Hepatocyte (in vitro differentiated cells): ENCODE results near the gene PDGFD. TPM values are rescaled to one million over a fixed set of nuclear protein-coding genes. Genes with fewer than 3 reads are reported as not detected.

Experiments used
- DNase-seq: peaks from one replicate; pipeline ENCODE4 v3.0.0-alpha.2; 2016; ENCODE audit warnings: low spot score
- H2AFZ ChIP-seq: fragments of 200-600 bp; sonication (generic); 2 replicates; pipeline ENCODE4 v1.6.0; 2016; ENCODE audit warnings: antibody characterized with exemption, mild to moderate bottlenecking
- H3K27ac ChIP-seq: fragments of 200-600 bp; sonication (generic); 2 replicates; pipeline ENCODE4 v1.5.1; 2016; ENCODE audit warnings: mild to moderate bottlenecking
- H3K27me3 ChIP-seq: fragments of 200-600 bp; sonication (generic); 2 replicates; pipeline ENCODE4 v1.6.1; 2016
- H3K36me3 ChIP-seq: fragments of 200-600 bp; sonication (generic); replicated peaks from 2 replicates; pipeline ENCODE4 v1.5.1; 2016; ENCODE audit warnings: low read depth; ENCODE audit not compliant: insufficient read depth
- H3K4me1 ChIP-seq: fragments of 200-600 bp; sonication (generic); 2 replicates; pipeline ENCODE4 v1.5.1; 2016; ENCODE audit warnings: mild to moderate bottlenecking, moderate library complexity; ENCODE audit not compliant: insufficient read depth
- H3K4me2 ChIP-seq: fragments of 200-600 bp; sonication (generic); 2 replicates; pipeline ENCODE4 v1.6.0; 2016
- H3K4me3 ChIP-seq: fragments of 200-600 bp; sonication (generic); 2 replicates; pipeline ENCODE4 v1.5.1; 2016; ENCODE audit warnings: mild to moderate bottlenecking
- H3K79me2 ChIP-seq: fragments of 200-600 bp; sonication (generic); 2 replicates; pipeline ENCODE4 v1.6.0; 2017; ENCODE audit warnings: mild to moderate bottlenecking
- H3K9me2 ChIP-seq: fragments of 200-600 bp; sonication (generic); replicated peaks from 2 replicates; pipeline ENCODE4 v1.6.0; 2017; ENCODE audit warnings: mild to moderate bottlenecking; ENCODE audit not compliant: insufficient read depth
- H3K9me3 ChIP-seq: fragments of 200-600 bp; sonication (generic); 2 replicates; pipeline ENCODE4 v1.5.1; 2016; ENCODE audit warnings: low read depth, mild to moderate bottlenecking
- H4K20me1 ChIP-seq: fragments of 200-600 bp; sonication (generic); 2 replicates; pipeline ENCODE4 v1.6.0; 2016; ENCODE audit warnings: mild to moderate bottlenecking; ENCODE audit not compliant: insufficient read depth, poor library complexity, severe bottlenecking
- EZH2 ChIP-seq: fragments of 200-600 bp; sonication (generic); IDR thresholded peaks from 2 replicates; pipeline ENCODE4 v1.6.1; 2016; ENCODE audit warnings: antibody characterized with exemption, mild to moderate bottlenecking, borderline replicate concordance
- EZH2phosphoT487 ChIP-seq: fragments of 200-600 bp; sonication (generic); IDR thresholded peaks from one replicate; pipeline ENCODE4 v1.6.1; 2018; ENCODE audit warnings: antibody characterized with exemption, mild to moderate bottlenecking, low read depth, moderate library complexity; ENCODE audit not compliant: unreplicated experiment, severe bottlenecking
- WGBS: methylation state at CpG from one replicate; pipeline ENCODE4 v1.1.6; 2016; ENCODE audit warnings: low lambda C conversion rate; ENCODE audit errors: missing lambda C conversion rate; 5-methylcytosine and 5-hydroxymethylcytosine counted together
- polyA plus RNA-seq: library from polyadenylated mRNA; unstranded; fragments of >200 nt; fragmentation: Nextera tagmentation; extraction: Ambion mirVana; gene quantifications from 2 replicates; pipeline ENCODE4 v1.2.1, GENCODE V29; 2016
- total RNA-seq: library from RNA; depleted of rRNA; stranded (reverse); fragments of >200 nt; gene quantifications from 2 replicates; pipeline ENCODE4 v1.2.3, GENCODE V29; 2014
- TF ChIP-seq, protein P1 (sequence below): fragments of 200-600 bp; sonication (generic); IDR thresholded peaks from 2 replicates; pipeline ENCODE4 v1.5.1; 2016; ENCODE audit warnings: antibody characterized with exemption, mild to moderate bottlenecking; ENCODE audit not compliant: poor library complexity

The PDGFD gene
- total and polyA plus RNA-seq, 2 experiments from 2014 or later = 17.3 to 29.6 TPM

DNA sequence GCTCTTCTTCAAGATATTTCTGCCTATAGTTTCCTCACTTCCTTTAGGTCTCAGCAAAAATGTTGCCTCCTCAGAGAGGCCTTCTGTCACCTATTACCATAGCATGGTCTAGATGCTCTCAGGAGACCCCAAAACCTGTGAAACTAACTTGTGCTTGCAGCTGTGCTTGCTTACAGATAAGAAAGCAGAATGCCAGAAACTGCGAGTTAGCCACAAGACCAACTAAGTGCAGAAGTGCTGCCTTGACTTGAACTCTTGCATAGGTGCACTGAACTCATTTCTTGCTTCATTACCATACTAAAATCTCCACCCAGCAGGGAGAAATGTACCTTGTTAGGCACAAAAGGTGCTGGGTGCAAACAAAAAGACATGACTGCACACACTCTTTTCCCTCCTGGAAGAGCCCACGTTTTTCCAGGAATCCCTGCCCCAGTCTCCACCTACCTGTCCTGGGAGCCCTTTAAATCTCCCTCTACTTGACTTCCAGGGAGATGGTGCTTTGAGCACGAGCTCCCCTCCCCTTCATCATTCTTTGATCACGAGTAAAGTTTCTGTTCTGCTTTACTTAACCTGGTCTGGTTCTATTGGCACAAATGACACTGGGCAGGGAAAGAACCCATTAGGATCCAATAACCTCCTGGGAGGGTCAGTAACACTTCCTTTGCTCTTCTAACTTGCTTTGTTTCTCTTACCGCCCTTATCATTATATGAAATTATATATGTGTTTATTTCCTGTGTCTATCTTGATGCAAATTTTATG, 265.2 kb downstream of the PDGFD start:
- WGBS = 82% methylated on average over 5 of the region's 5 CpGs
- Histone ChIP-seq H2AFZ (no peak overlapping the region), H3K79me2 (no peaks in the 10 kb centered on the region), H3K4me3 (no peak overlapping the region), H3K9me2 (no peaks in the 10 kb centered on the region), H4K20me1 (no peaks in the 10 kb centered on the region), H3K9me3 (no peaks in the 10 kb centered on the region), H3K4me1 (no peaks in the 10 kb centered on the region), H3K27me3 (no peaks in the 10 kb centered on the region), H3K27ac (no peak overlapping the region), H3K36me3 (no peaks in the 10 kb centered on the region), H3K4me2 (no peak overlapping the region)
- DNase-seq = no peak
- TF ChIP-seq, protein P1, sequence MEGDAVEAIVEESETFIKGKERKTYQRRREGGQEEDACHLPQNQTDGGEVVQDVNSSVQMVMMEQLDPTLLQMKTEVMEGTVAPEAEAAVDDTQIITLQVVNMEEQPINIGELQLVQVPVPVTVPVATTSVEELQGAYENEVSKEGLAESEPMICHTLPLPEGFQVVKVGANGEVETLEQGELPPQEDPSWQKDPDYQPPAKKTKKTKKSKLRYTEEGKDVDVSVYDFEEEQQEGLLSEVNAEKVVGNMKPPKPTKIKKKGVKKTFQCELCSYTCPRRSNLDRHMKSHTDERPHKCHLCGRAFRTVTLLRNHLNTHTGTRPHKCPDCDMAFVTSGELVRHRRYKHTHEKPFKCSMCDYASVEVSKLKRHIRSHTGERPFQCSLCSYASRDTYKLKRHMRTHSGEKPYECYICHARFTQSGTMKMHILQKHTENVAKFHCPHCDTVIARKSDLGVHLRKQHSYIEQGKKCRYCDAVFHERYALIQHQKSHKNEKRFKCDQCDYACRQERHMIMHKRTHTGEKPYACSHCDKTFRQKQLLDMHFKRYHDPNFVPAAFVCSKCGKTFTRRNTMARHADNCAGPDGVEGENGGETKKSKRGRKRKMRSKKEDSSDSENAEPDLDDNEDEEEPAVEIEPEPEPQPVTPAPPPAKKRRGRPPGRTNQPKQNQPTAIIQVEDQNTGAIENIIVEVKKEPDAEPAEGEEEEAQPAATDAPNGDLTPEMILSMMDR = no peak
- no peak for TF ChIP-seq EZH2phosphoT487
- no peak for TF ChIP-seq EZH2

DNA sequence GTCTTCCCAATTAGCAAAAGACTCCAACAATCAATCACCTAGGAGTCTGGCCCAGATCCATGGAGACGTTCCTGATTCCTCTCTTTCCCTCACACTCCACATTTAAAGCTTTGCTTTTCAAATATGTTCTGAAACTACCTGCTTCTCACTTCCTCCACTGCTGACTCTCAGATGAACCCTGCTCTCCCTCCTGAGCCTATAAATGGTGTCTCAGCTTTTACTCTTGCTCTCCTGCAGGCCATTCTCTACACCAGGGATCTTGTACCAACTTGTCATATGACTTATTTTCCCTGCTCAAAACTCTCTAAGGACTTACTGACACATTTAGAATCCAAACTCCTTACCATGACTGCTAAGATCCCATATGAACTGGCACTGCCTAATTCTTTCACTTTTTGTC, 265.9 kb downstream of the PDGFD start:
- Histone ChIP-seq H3K79me2 (no peaks in the 10 kb centered on the region), H4K20me1 (no peaks in the 10 kb centered on the region), H3K9me3 (no peaks in the 10 kb centered on the region), H3K4me3 (no peak overlapping the region), H3K9me2 (no peaks in the 10 kb centered on the region), H3K36me3 (no peaks in the 10 kb centered on the region), H3K27me3 (no peaks in the 10 kb centered on the region), H3K27ac (no peak overlapping the region), H2AFZ (no peak overlapping the region), H3K4me2 (no peak overlapping the region), H3K4me1 (no peaks in the 10 kb centered on the region)
- 48% methylated on average over 1 of the region's 1 CpG for WGBS
- TF ChIP-seq EZH2phosphoT487 (no peak), EZH2 (no peak)
- no peak for DNase-seq

DNA sequence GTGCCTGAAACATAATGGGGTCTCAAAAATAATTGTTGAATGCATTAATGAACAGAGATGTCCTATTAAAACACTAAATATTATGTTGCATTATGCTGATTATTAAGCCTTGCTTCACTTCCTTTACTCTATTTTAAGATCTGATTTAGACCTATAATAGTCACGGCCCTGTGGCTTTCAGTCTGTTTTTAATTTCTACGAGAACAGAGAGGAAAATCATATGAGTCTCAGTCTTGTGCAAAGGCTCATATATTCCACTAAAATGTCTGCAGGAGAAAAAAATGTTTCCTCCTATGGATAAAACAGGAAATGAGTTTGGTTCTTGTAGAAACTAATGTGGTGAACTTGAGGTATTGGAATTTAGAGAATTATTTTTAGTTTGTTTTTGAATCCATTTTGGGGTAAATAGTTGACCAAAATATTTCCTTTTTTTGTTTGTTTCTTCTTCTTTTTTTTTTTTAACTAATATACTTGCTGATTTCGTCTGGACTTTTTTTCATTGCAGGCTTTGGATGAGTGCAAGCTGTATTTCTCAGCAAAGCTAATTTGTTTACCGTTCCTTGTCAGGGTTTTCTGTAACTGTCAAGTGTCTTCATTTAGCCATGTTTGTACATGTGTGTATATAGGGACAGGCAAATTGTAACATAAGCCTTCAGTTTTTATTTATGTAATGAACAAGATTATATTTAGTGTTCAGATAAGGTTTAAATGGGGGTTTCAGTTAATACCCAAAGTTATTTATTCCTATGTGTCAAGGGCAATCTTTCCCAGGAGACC, 266.6 kb downstream of the PDGFD start:
- Histone ChIP-seq H3K4me3 (no peak overlapping the region), H3K27ac (no peak overlapping the region), H3K36me3 (no peaks in the 10 kb centered on the region), H3K27me3 (no peaks in the 10 kb centered on the region), H3K4me1 (no peaks in the 10 kb centered on the region), H3K4me2 (no peak overlapping the region), H4K20me1 (no peaks in the 10 kb centered on the region), H3K79me2 (no peaks in the 10 kb centered on the region), H3K9me3 (no peaks in the 10 kb centered on the region), H2AFZ (no peak overlapping the region), H3K9me2 (no peaks in the 10 kb centered on the region)
- TF ChIP-seq, protein P1 = no peak
- no peak for TF ChIP-seq EZH2phosphoT487
- 65% methylated on average over 4 of the region's 4 CpGs for WGBS
- no peak for DNase-seq

DNA sequence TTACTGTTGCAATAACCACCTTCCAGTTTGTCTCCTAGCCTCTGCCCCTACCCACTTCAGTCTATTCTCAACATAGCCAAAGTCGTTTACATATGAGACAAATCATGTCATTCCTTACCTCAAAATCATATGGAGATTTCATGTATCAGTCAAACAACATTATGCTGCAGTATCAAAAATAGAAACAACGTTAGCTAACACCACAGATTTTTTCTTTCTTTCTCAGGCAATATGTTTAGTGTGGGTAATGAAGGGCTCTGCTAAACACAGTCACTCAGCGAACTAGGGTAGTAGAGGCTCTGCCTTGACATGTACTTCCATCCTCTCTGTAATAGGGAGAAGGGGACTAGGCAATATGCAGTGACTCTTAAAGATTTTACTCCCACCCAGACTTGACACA, 268.8 kb downstream of the PDGFD start:
- H4K20me1 ChIP-seq = no peaks in the 10 kb centered on the region
- no peak overlapping the region for H3K4me3 ChIP-seq

More for the DNA sequence above, 268.8 kb downstream of the PDGFD start:
- TF ChIP-seq EZH2 (no peak), EZH2phosphoT487 (no peak)
- TF ChIP-seq, protein P1 = no peak
- WGBS = 95% methylated on average over 3 of the region's 3 CpGs
- Histone ChIP-seq H3K36me3 (no peaks in the 10 kb centered on the region), H3K27ac (no peak overlapping the region), H3K79me2 (no peaks in the 10 kb centered on the region), H3K9me3 (no peaks in the 10 kb centered on the region), H3K4me1 (no peaks in the 10 kb centered on the region), H2AFZ (no peak overlapping the region), H3K4me2 (no peak overlapping the region), H3K9me2 (no peaks in the 10 kb centered on the region), H3K27me3 (no peaks in the 10 kb centered on the region)
- DNase-seq = no peak
